Panc1 (cell line): Measurements from ENCODE around the gene DPM3.

Experiments used
- POLR2AphosphoS5 ChIP-seq: IDR thresholded peaks from 2 replicates; pipeline ENCODE4 v1.6.1; 2012; ENCODE audit warnings: mild to moderate bottlenecking, low read depth, low read length, moderate library complexity
- REST ChIP-seq, 2 experiments: IDR thresholded peaks; 2 replicates each; pipeline ENCODE4 v1.6.1; 2011 to 2012; ENCODE audit warnings: low read depth in 2 of 2, control low read depth in 1 of 2, low read length in 1 of 2, mild to moderate bottlenecking in 1 of 2, moderate library complexity in 1 of 2; ENCODE audit not compliant: insufficient read depth in 1 of 2
- SIN3A ChIP-seq: IDR thresholded peaks from 2 replicates; pipeline ENCODE4 v1.6.1; 2012; ENCODE audit warnings: low read depth, mild to moderate bottlenecking, low read length, moderate library complexity, borderline replicate concordance; ENCODE audit not compliant: insufficient read depth
- TF ChIP-seq, protein P1 (sequence below): fragments of 450-650 bp; IDR thresholded peaks from 2 replicates; pipeline ENCODE4 v1.5.1; 2017; ENCODE audit warnings: mild to moderate bottlenecking

GRCh38 chr1:155145491-155145890 is 5.2 kb upstream of the DPM3 start:
- no peak for TF ChIP-seq POLR2AphosphoS5
- TF ChIP-seq, protein P1, sequence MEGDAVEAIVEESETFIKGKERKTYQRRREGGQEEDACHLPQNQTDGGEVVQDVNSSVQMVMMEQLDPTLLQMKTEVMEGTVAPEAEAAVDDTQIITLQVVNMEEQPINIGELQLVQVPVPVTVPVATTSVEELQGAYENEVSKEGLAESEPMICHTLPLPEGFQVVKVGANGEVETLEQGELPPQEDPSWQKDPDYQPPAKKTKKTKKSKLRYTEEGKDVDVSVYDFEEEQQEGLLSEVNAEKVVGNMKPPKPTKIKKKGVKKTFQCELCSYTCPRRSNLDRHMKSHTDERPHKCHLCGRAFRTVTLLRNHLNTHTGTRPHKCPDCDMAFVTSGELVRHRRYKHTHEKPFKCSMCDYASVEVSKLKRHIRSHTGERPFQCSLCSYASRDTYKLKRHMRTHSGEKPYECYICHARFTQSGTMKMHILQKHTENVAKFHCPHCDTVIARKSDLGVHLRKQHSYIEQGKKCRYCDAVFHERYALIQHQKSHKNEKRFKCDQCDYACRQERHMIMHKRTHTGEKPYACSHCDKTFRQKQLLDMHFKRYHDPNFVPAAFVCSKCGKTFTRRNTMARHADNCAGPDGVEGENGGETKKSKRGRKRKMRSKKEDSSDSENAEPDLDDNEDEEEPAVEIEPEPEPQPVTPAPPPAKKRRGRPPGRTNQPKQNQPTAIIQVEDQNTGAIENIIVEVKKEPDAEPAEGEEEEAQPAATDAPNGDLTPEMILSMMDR, result no peak
- TF ChIP-seq REST (IDR thresholded peaks at IDR 0.05; ENCODE audit: insufficient read depth in 1 of 2, low read depth in 2 of 2, low read length in 1 of 2), result no peak
- no peak for TF ChIP-seq SIN3A
